Right atrium auricular region (tissue), 2 donors: Measurements from ENCODE around the gene CCBE1. TPM values are rescaled to one million over a fixed set of nuclear protein-coding genes. Genes with fewer than 3 reads are reported as not detected.

Experiments
- DNase-seq: peaks from one replicate; pipeline ENCODE4 v3.0.0-alpha.2; 2019; ENCODE audit warnings: low spot score
- H3K27ac ChIP-seq, 2 donors: fragments of 200-600 bp; sonication (generic); 1 replicate in 1 of 2; 2 replicates in 1 of 2; pipeline ENCODE4 v1.5.1; 2016 to 2019
- H3K27me3 ChIP-seq, 2 donors: fragments of 200-600 bp; sonication (generic); one replicate each; pipeline versions ENCODE4 v1.5.1 to v1.6.0; 2017 to 2019
- H3K36me3 ChIP-seq: fragments of 200-600 bp; sonication (generic); one replicate; pipeline ENCODE4 v1.5.1; 2016
- H3K4me1 ChIP-seq, 2 donors: fragments of 200-600 bp; sonication (generic); one replicate each; pipeline versions ENCODE4 v1.5.1 to v1.6.0; 2017 to 2019
- H3K4me3 ChIP-seq, 2 donors: fragments of 200-600 bp; sonication (generic); 1 replicate in 1 of 2; 2 replicates in 1 of 2; pipeline ENCODE4 v1.5.1; 2017 to 2019; ENCODE audit warnings: mild to moderate bottlenecking in 1 of 2, moderate library complexity in 1 of 2
- H3K9me3 ChIP-seq, 2 donors: fragments of 200-600 bp; sonication (generic); one replicate each; pipeline ENCODE4 v1.5.1; 2019
- CTCF ChIP-seq, 2 donors: fragments of 200-600 bp; sonication (generic); IDR thresholded peaks; one replicate each; pipeline ENCODE4 v1.5.1; 2019; ENCODE audit warnings: antibody characterized with exemption in 2 of 2
- total RNA-seq, 2 donors: library from RNA; depleted of rRNA; stranded (reverse); fragments of >200 nt; gene quantifications; one replicate each; pipeline ENCODE4 v1.1.0, GENCODE V29; 2016

CCBE1 gene
- total RNA-seq, 2 donors from 2014 or later = 0.44 to 0.94 TPM

DNA sequence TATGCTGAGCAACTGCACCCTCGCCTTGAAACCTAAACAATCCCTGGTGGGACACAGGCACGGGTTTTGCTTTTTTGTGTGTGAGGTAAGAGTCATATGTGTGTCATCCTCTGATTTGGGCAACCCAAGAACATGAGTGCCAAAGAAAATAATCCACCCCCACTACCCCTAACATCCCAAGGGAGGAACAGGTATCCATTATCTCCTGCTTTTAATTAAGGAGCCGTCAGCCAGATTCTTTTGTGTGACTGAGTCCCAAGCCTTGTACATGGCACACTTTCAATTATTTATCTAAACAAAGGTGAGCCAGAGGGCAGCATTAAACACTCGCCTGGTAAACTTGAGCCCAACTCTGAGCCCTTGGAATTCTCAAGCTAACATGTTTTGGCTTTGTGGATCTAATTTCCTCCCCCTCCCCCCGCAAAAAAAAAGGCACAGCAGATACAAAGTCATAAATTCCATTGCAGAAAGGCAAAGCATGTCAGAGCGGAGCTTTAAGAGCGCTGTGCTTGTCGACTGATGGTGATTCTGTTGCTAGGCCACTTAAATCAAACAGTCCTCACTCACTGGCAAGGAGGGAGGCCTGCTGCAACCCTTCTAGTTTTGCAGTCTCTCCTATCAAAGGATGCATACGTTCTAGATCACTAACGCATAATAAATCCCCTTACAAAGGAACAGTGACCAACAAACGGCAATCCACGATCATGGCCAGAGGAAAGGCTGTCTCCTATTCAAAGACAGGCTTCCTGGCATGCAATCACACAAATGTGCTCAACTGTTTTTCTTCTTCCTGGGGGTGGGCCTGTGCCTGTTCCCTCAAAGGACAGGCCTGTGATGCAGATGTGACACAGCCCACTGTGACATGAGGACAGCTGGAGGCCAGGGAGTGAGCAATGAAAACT is 194.7 kb downstream of the CCBE1 start:
- peak; percentile 75 for DNase-seq
- H3K9me3 ChIP-seq = no peaks in the 10 kb centered on the region
- no peaks in the 10 kb centered on the region for H3K36me3 ChIP-seq
- H3K27ac ChIP-seq = peak overlapping the region; percentile 69 to 90
- no peak overlapping the region for H3K4me3 ChIP-seq
- TF ChIP-seq CTCF (IDR thresholded peaks at IDR 0.05) = no peak
- no peaks in the 10 kb centered on the region for H3K27me3 ChIP-seq
- H3K4me1 ChIP-seq = peaks cover 0 to 34% of the 10 kb centered on the region in 2 donors

DNA sequence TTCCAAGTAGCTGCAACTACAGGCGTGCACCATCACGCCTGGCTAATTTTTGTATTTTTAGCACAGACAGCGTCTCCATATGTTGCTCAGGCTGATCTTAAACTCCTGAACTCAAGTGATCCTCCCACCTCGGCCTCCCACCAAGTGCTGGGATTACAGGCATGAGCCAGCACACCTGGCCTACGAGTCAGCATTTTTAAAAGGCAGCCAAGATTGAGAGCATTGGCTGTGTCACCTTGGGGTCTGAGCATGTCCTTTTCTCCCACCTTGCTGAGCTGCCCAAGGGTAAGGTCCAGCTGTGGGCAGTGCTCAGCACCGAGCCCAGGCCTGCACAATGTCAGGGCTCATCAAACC is 195.3 kb downstream of the CCBE1 start:
- no peaks in the 10 kb centered on the region for H3K27me3 ChIP-seq
- H3K4me3 ChIP-seq = no peak overlapping the region
- H3K4me1 ChIP-seq = peaks cover 0 to 34% of the 10 kb centered on the region in 2 donors
- H3K36me3 ChIP-seq = no peaks in the 10 kb centered on the region
- TF ChIP-seq CTCF (IDR thresholded peaks at IDR 0.05) = no peak
- H3K9me3 ChIP-seq = no peaks in the 10 kb centered on the region
- no peak for DNase-seq
- H3K27ac ChIP-seq = peak overlapping the region; percentile 69 to 90

DNA sequence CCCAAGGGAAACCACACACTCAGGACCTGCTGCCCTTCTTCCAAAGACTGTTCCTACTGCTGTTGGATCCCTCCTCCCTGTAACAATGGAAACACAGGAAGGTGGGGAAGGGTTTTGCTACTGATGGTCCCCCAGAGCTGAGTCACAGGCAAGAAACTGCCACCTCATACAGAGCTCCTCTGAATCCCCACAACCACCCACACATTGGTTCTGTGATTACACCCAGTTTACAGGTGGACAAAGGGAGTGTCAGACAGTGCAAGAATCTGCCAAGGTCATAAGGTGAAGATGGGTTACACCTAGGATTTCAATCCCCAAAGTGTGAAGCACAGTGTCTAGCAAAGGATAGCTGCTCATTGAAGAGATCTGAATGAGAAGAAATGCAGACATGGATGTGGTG is 196.5 kb downstream of the CCBE1 start:
- DNase-seq = no peak
- H3K9me3 ChIP-seq = no peaks in the 10 kb centered on the region
- no peaks in the 10 kb centered on the region for H3K36me3 ChIP-seq
- peaks cover 0 to 34% of the 10 kb centered on the region in 2 donors for H3K4me1 ChIP-seq
- no peaks in the 10 kb centered on the region for H3K27me3 ChIP-seq
- TF ChIP-seq CTCF (IDR thresholded peaks at IDR 0.05) = no peak
- peak overlapping the region in 1 of 2 donors; percentile 90 for H3K27ac ChIP-seq
- no peak overlapping the region for H3K4me3 ChIP-seq

- no peaks in the 10 kb centered on the region for H3K27me3 ChIP-seq
- no peak for DNase-seq
- H3K27ac ChIP-seq = peak overlapping the region in 1 of 2 donors; percentile 9
- no peak for TF ChIP-seq CTCF (IDR thresholded peaks at IDR 0.05)
- peaks cover 0 to 34% of the 10 kb centered on the region in 2 donors for H3K4me1 ChIP-seq
- no peak overlapping the region for H3K4me3 ChIP-seq
- H3K36me3 ChIP-seq = no peaks in the 10 kb centered on the region
- H3K9me3 ChIP-seq = no peaks in the 10 kb centered on the region
These were observed 198.6 kb downstream of the CCBE1 start for GRCh38 chr18:59498506-59499086.

- Histone ChIP-seq H3K27ac (no peak overlapping the region), H3K27me3 (no peaks in the 10 kb centered on the region), H3K4me1 (no peaks in the 10 kb centered on the region), H3K36me3 (no peaks in the 10 kb centered on the region), H3K4me3 (no peak overlapping the region), H3K9me3 (no peaks in the 10 kb centered on the region)
- DNase-seq = no peak
- no peak for TF ChIP-seq CTCF (IDR thresholded peaks at IDR 0.05)
These were observed 204.3 kb downstream of the CCBE1 start for GRCh38 chr18:59492756-59493421.
